Measurements from ENCODE around the gene HBEGF. TPM values are rescaled to one million over a fixed set of nuclear protein-coding genes. Genes with fewer than 3 reads are reported as not detected.

Gene HBEGF
- polyA plus RNA-seq, 2 of the 4 experiments (the other 2 are of a cell fraction): 3.4 to 5.0 TPM

GRCh38 chr5:140356853-140357725, 10.7 kb upstream of the HBEGF start (continued):
- no peak for TF ChIP-seq ELK1 (IDR thresholded peaks at IDR 0.05; ENCODE audit: low read depth, low read length)
- no peak for TF ChIP-seq POLR2A (IDR thresholded peaks at IDR 0.05; ENCODE audit: low read length)
- no peak for TF ChIP-seq MAZ (IDR thresholded peaks at IDR 0.05; ENCODE audit: borderline replicate concordance, low read depth, low read length)
- no peak for TF ChIP-seq ZSCAN20 (CRISPR knock-in tag; IDR thresholded peaks at IDR 0.05)

DNA sequence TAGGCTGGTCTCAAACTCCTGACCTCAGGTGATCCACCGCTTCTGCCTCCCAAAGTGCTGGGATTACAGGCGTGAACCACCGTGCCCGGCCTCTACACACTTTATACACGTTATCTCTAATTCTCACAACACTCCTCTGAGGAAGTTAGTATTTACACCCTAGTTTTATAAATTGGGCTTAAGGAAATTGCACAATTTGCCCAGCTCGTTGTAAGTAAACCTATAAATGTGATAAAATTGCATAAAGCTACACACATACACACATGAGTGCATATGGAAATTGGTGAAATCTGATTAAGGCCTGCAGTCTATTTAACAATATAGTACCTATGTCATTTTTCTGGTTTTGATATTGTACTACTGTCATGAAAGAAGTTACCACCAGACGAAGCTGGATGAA, 9.1 kb upstream of the HBEGF start:
- CTCF ChIA-PET: interaction anchor here (0.9 to 36.9 kb wide), 6 partner anchors 7 to 365 kb away, joined by 3 to 1613 read pairs (median 16); partner anchors contain the start of genes HBEGF and SLC4A9
- WGBS (ENCODE audit: missing lambda C conversion rate): 80% methylated on average over 7 of the region's 7 CpGs

DNA sequence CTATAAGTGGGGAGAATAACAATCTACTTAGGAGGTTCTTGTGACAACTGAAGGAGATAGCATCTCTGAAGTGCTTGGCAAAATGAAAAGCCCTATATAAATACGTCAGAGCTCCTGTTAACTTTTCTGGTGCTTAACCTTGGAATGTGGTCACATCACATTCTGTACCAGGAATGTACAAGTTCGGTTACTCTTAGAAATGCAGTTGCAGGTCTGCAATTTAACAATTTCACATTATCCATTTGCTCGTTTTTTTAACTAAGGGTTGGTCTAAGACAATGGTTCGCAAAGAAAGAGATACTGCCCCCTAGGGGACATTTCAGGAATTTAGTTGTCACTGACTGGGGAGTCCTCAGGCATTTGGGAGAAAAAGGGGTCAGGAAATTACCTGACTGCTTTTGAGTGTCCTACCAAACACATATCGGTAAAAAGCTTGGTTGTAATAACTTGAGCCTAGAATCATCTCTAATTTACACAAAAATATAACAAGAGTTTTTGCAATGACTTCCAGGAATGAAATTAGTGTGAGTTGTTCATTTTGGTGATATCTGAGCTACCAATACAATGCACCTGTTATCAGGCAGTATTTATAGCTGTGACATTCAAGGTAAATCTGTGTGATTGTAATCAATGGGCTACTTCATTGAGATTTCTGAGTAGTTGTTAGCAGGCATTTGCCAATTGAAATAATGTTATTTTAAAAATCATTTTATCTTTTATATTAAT, 5.4 kb upstream of the HBEGF start:
- FAIRE-seq (no peak), ATAC-seq (peak; percentile 63 to 87; a peak in 4 of 6 replicates), DNase-seq (ENCODE audit: low read depth in 1 of 2, low spot score in 1 of 2) (peak; percentile 69 to 76)
- H3K27ac ChIP-seq: no peak overlapping the region
- CTCF ChIA-PET: interaction anchor here (0.5 to 36.9 kb wide), 59 partner anchors 10 to 395 kb away, joined by 3 to 1613 read pairs (median 5); partner anchors contain the start of genes ANKHD1, CYSTM1, PFDN1 and SLC4A9
- H3K4me2 ChIP-seq: peak overlapping the region; percentile 29; the same call in 1 of the 3 replicates
- no peak overlapping the region for H3K4me3 ChIP-seq
- no peaks in the 10 kb centered on the region for H3K9me3 ChIP-seq
- peak; percentile 70 to 74 for TF ChIP-seq RAD21 (conservative IDR thresholded peaks at IDR 0.05 in 1 of 2, IDR thresholded peaks at IDR 0.05 in 1 of 2)
- TF ChIP-seq, protein P1, sequence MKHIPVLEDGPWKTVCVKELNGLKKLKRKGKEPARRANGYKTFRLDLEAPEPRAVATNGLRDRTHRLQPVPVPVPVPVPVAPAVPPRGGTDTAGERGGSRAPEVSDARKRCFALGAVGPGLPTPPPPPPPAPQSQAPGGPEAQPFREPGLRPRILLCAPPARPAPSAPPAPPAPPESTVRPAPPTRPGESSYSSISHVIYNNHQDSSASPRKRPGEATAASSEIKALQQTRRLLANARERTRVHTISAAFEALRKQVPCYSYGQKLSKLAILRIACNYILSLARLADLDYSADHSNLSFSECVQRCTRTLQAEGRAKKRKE (CRISPR knock-in tag; IDR thresholded peaks at IDR 0.05; ENCODE audit: low read depth): no peak
- no peak for TF ChIP-seq CBX8 (IDR thresholded peaks at IDR 0.05)
- TF ChIP-seq SMC3 (IDR thresholded peaks at IDR 0.05): peak; percentile 79
- no peak for TF ChIP-seq MAZ (IDR thresholded peaks at IDR 0.05; ENCODE audit: borderline replicate concordance, low read depth, low read length)
- TF ChIP-seq ESRRA (IDR thresholded peaks at IDR 0.05; ENCODE audit: borderline replicate concordance, low read length): no peak
- TF ChIP-seq CTCF (IDR thresholded peaks at IDR 0.05): peak; percentile 93
- H3K4me1 ChIP-seq: peaks cover 5% of the 10 kb centered on the region
- WGBS (ENCODE audit: missing lambda C conversion rate): 12% methylated on average over 5 of the region's 5 CpGs
- POLR2A ChIA-PET: interaction anchor here (0.5 to 0.6 kb wide), 2 partner anchors 107 kb away, joined by 3 read pairs; no protein-coding TSS in a partner anchor

More for the DNA sequence above, 9.1 kb upstream of the HBEGF start:
- Histone ChIP-seq H3K27ac (no peak overlapping the region), H3K4me1 (peaks cover 5% of the 10 kb centered on the region; the same call in 1 of the 3 replicates), H3K4me2 (no peak overlapping the region), H3K9me3 (no peaks in the 10 kb centered on the region), H3K4me3 (no peak overlapping the region)
- TF ChIP-seq BHLHE40 (IDR thresholded peaks at IDR 0.05; ENCODE audit: low read depth, low read length) (no peak), NR3C1 (IDR thresholded peaks at IDR 0.05) (no peak), ELK1 (IDR thresholded peaks at IDR 0.05; ENCODE audit: low read depth, low read length) (no peak), JUNB (IDR thresholded peaks at IDR 0.05) (no peak), HOXB5 (CRISPR knock-in tag; IDR thresholded peaks at IDR 0.05) (no peak), KDM1A (IDR thresholded peaks at IDR 0.05; ENCODE audit: low read depth) (no peak), FOSB (CRISPR knock-in tag; IDR thresholded peaks at IDR 0.05) (no peak), SMC3 (IDR thresholded peaks at IDR 0.05) (no peak)
- TF ChIP-seq, protein P2, sequence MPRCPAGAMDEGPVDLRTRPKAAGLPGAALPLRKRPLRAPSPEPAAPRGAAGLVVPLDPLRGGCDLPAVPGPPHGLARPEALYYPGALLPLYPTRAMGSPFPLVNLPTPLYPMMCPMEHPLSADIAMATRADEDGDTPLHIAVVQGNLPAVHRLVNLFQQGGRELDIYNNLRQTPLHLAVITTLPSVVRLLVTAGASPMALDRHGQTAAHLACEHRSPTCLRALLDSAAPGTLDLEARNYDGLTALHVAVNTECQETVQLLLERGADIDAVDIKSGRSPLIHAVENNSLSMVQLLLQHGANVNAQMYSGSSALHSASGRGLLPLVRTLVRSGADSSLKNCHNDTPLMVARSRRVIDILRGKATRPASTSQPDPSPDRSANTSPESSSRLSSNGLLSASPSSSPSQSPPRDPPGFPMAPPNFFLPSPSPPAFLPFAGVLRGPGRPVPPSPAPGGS (IDR thresholded peaks at IDR 0.05): no peak
- FAIRE-seq (no peak), ATAC-seq (no peak), DNase-seq (ENCODE audit: low read depth in 1 of 2, low spot score in 1 of 2) (no peak)
- POLR2A ChIA-PET: interaction anchor here (1.3 kb wide), 1 partner anchor 9 kb away, joined by 4 read pairs; the partner anchor contains the start of gene HBEGF

All from A549 (cell line).